ENCODE results near the gene PLXNA2.

DNA sequence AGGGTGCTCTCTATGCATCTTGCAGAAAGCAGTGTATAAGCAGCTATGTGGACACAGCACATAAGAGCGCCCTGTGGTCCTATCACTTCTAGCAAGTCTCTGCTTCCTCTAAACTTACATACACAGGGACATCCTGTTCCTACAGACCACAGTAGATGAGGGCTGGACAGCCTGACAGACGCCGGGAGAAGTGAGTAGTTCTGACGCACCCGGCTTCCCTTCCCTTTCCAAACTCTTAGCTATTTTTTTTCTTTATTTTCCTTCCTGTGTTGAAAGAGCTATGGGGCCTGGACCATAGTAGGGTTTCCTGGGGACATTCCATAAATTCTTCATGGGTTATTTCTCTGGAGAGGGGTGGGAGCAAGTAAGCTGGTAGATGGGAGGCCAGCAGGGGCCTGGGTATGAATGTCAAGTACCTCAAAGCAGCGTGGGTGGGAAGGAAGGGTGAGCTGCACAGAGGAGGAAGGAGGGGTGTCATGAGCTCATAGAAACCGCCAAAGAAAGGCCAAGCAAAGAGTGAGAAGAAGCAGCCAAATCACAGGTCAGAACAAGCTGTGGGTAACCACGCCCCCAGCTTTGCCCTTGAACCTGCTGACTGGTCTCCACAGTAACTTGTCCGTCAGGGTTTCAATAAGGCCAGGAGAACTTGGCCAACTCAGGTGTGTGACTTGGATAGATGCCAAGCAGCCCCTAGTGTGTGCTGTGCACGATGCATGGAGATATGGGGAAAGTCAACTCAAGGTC lies 36.6 kb downstream of the PLXNA2 start:
- TF ChIP-seq, protein P1, sequence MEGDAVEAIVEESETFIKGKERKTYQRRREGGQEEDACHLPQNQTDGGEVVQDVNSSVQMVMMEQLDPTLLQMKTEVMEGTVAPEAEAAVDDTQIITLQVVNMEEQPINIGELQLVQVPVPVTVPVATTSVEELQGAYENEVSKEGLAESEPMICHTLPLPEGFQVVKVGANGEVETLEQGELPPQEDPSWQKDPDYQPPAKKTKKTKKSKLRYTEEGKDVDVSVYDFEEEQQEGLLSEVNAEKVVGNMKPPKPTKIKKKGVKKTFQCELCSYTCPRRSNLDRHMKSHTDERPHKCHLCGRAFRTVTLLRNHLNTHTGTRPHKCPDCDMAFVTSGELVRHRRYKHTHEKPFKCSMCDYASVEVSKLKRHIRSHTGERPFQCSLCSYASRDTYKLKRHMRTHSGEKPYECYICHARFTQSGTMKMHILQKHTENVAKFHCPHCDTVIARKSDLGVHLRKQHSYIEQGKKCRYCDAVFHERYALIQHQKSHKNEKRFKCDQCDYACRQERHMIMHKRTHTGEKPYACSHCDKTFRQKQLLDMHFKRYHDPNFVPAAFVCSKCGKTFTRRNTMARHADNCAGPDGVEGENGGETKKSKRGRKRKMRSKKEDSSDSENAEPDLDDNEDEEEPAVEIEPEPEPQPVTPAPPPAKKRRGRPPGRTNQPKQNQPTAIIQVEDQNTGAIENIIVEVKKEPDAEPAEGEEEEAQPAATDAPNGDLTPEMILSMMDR (IDR thresholded peaks at IDR 0.05), result no peak
- no peak for TF ChIP-seq RAD21 (conservative IDR thresholded peaks at IDR 0.05 in 1 of 2, IDR thresholded peaks at IDR 0.05 in 1 of 2)
- TF ChIP-seq, protein P2, sequence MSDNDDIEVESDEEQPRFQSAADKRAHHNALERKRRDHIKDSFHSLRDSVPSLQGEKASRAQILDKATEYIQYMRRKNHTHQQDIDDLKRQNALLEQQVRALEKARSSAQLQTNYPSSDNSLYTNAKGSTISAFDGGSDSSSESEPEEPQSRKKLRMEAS (IDR thresholded peaks at IDR 0.05), result no peak
- no peak for TF ChIP-seq ZNF302 (CRISPR knock-in tag; IDR thresholded peaks at IDR 0.05)
- TF ChIP-seq, protein P3, sequence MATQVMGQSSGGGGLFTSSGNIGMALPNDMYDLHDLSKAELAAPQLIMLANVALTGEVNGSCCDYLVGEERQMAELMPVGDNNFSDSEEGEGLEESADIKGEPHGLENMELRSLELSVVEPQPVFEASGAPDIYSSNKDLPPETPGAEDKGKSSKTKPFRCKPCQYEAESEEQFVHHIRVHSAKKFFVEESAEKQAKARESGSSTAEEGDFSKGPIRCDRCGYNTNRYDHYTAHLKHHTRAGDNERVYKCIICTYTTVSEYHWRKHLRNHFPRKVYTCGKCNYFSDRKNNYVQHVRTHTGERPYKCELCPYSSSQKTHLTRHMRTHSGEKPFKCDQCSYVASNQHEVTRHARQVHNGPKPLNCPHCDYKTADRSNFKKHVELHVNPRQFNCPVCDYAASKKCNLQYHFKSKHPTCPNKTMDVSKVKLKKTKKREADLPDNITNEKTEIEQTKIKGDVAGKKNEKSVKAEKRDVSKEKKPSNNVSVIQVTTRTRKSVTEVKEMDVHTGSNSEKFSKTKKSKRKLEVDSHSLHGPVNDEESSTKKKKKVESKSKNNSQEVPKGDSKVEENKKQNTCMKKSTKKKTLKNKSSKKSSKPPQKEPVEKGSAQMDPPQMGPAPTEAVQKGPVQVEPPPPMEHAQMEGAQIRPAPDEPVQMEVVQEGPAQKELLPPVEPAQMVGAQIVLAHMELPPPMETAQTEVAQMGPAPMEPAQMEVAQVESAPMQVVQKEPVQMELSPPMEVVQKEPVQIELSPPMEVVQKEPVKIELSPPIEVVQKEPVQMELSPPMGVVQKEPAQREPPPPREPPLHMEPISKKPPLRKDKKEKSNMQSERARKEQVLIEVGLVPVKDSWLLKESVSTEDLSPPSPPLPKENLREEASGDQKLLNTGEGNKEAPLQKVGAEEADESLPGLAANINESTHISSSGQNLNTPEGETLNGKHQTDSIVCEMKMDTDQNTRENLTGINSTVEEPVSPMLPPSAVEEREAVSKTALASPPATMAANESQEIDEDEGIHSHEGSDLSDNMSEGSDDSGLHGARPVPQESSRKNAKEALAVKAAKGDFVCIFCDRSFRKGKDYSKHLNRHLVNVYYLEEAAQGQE (IDR thresholded peaks at IDR 0.05), result no peak
